ENCODE data around the gene PRR15L.
"Not testable (repeated sequence)": the region's sequence is repeated elsewhere in the genome, so short reads cannot be mapped to it uniquely, and the experiment has no call there.

Gene PRR15L

GRCh38 chr17:47956791-47957590, 692 bp downstream of the PRR15L start:
- DNase-seq, result no peak

DNA sequence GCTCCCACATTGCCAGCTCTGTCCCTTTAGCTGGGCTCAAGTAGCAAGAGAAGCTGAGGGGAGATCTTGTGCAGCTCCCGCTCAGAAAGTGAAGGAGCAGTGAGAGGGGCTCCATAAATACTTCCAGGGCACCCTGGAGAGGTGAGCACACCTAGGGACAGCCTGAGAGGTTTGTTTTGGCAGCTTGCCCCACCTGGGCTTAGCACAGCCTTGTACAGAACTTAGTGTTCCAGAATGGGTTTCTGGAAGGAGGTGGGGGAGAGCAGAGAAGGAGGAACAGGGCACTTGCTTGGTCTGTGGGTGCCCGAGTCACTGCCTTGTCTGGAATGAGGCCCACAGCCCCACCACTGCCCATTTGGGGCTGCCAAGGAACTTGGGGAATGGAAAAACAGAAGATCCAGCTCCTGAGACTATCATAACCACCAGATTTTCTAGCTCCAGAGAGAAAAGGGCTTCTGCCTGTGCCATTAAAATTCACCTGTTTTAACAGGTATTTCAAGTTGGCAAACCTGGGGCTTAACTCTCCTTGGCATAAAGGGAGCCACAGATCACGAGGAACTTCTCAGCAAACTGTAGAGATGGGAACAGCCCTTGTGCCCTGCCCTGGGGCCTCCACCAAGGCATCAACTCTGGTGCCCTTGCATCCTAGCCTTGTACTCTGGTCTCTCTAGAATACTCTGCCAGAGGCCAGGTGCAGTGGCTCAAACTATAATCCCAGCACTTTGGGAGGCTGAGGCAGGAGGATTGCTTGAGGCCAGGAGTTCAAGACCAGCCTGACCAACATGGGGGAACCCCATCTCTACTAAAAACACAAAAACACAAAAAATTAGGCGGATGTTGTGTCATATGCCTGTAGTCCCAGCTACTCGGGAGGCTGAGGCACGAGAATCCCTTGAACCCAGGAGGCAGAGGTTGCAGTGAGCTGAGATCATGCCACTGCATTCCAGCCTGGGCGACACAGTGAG, 1.9 kb downstream of the PRR15L start:
- DNase-seq, result no peak

- no peak for DNase-seq
Observed at GRCh38 chr17:47953909-47954308, 3.8 kb downstream of the PRR15L start.

GRCh38 chr17:47952171-47953021, 5.3 kb downstream of the PRR15L start:
- no peak for DNase-seq

GRCh38 chr17:47950448-47950847, 7.2 kb downstream of the PRR15L start:
- DNase-seq, result no peak

DNA sequence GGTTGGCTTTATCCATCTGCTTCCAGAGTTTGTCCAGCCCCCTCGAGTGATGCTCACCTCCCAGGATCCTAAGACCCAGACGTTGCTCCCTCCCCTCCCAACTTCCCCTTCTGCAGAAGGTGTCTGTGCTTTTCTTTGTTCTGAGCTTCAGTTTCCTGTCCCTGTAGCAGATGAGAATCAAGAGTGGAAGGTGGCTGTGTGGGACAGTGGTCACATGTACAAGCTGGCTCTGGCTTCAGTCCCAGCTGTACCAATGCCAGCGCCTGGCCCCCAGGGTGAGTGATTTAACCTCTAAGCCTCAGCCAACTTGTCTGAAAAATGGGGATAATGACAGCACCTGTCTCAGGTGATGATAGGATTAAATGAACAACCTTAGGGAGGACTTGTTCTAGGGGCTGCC, 7.7 kb downstream of the PRR15L start:
- DNase-seq, result peak; percentile 37

DNA sequence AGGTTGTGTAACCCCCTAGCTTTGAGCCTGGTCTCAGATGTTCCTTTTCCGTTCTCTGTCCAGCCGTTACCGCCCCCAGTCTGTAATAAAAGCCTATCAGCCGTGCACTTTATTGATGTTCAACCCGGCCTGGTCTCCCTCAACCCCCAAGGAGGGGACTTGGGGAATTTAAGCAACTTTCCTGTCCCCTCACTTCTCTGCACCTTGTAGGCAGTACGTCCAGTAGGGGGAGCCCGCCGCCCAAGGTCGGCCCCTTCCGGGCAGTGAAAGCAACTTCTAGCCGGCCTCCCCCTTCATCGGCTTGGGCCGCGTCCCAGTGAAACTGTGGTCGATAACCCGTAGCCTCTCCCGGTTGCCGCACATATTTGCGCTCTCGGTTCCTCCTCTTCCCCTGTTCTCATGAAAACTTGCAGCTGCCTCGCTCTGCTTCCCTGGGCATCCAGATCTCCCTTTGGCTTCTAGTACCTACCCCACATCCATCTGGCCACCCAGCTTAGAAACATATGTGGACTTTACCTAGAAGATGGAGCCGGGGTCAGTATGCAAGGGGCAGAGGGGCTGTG, 8.4 kb downstream of the PRR15L start:
- DNase-seq, result peak; percentile 87

GRCh38 chr17:47948706-47949196, 8.9 kb downstream of the PRR15L start:
- DNase-seq, result no peak

GRCh38 chr17:47946929-47947397, 10.7 kb downstream of the PRR15L start:
- peak; percentile 80 for DNase-seq

GRCh38 chr17:47946516-47946915, 11.2 kb downstream of the PRR15L start:
- no peak for DNase-seq

GRCh38 chr17:47945529-47946508, 11.9 kb downstream of the PRR15L start:
- no peak for DNase-seq

DNA sequence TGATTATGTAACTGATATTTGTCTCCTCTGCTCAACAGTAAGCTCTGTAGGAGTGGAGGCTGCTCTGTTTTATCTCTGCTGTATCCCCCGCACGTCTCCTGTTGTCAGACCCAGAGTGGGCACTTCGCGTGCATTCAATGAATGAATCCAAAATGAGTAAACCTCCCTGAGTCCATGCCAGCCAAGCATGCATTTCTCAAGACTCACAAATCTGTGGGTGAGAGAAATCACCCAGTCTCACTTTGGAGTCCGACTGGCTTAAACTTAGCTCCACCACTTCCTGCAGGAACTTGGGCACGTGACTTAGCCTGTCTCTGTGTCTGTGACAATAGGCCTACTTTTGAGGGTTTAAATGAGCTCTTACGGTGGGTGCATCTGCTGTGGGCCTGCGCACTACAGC, 12.6 kb downstream of the PRR15L start:
- peak; percentile 45 for DNase-seq

- DNase-seq, result no peak
Observed at GRCh38 chr17:47942568-47942967, 15.1 kb downstream of the PRR15L start.

GRCh38 chr17:47942096-47942510, 15.6 kb downstream of the PRR15L start:
- no peak for DNase-seq

DNA sequence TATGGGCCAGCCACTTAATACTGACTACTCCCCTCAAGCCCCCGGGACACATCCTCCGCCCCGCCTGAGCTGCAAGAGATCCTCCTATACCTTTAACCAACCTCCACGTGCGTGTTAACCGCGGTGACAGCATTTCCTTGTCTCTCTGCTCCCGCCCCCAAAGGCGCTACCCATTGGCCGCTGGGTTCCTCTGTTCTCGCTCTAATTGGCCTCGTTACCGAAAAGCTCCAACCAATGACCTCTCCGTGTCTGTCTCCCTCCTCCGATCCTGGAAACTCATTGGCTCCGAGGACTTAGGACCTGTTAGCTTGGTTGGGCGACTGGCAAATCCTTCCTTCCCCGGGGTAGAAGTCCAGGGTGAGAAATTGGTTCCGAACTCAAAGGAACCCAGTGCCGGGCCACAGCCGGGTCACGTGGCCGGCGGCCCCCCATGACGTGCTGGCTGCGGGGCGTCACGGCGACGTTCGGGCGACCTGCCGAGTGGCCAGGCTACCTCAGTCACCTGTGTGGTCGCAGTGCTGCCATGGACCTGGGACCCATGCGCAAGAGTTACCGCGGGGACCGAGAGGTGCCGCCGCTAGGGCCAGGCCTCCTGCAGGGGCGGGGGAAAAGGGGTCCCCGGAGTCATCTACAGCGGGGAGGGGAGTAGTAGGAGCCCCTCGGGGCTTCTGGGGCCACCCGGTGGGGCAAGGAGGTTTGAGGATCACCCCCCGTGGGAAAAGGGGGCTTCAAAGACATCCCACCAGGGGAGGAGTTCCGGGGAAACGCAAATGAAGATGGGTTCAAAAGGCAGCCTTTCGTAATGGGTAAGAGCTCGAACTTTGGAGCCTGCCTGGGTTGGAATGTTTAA, 16.2 kb downstream of the PRR15L start, which contains the start of gene PNPO:
TSS of gene PNPO (plus strand) at position 326 of the 850 bp plus-strand sequence. CDS start at position 431, 105 bp downstream.
- DNase-seq, result peak; percentile 94

- no peak for DNase-seq
Observed at GRCh38 chr17:47937941-47938340, 19.7 kb downstream of the PRR15L start.

GRCh38 chr17:47935961-47936360, 21.7 kb downstream of the PRR15L start:
- DNase-seq, result no peak

DNA sequence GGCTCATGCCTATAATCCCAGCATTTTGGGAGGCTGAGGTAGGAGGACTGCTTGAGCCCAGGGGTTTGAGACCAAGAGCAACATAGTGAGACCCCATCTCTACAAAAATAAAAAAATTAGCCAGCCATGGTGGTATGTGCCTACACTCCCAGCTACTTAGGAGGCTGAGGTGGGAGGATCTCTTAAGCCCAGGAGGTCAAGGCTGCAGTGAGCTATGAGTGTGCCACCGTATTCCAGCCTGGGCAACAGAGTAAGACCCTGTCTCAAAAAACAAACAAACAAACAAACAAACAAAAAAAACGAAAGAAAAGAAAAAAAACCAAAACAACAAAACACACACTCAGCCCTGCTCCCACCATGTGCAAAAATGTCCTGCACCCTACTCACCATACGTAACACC, 22.2 kb downstream of the PRR15L start:
- not testable (repeated sequence) for DNase-seq

GRCh38 chr17:47934856-47935255, 22.8 kb downstream of the PRR15L start:
- DNase-seq, result no peak

- no peak for DNase-seq
Observed at GRCh38 chr17:47931848-47932247, 25.8 kb downstream of the PRR15L start.
